BJ (cell line): ENCODE measurements around the gene F2RL2. TPM values are rescaled to one million over a fixed set of nuclear protein-coding genes. Genes with fewer than 3 reads are reported as not detected.

ENCODE experiments used
- CTCF ChIA-PET: fragments of 350-600 bp; formaldehyde crosslinking; extraction: SDS; loops from one replicate; lab custom pipeline; 2021; ENCODE audit warnings: antibody characterized with exemption, inconsistent platforms; lab: Yijun Ruan, JAX
- POLR2A ChIA-PET: fragments of 300-600 bp; sonication (Branson Sonifier 250); formaldehyde crosslinking; extraction: SDS; loops from one replicate; lab custom pipeline; 2021; ENCODE audit warnings: antibody characterized with exemption; lab: Charles Lee
- DNase-seq: peaks from one replicate; pipeline ENCODE4 v3.0.0-alpha.2; 2011; ENCODE audit warnings: low read depth
- H3K27me3 ChIP-seq: 2 replicates; pipeline ENCODE4 v1.6.0; 2011; ENCODE audit warnings: low read length; ENCODE audit not compliant: control insufficient read depth, insufficient read depth
- H3K36me3 ChIP-seq: 2 replicates; pipeline ENCODE4 v1.5.1; 2011; ENCODE audit warnings: low read length; ENCODE audit not compliant: control insufficient read depth, insufficient read depth
- H3K4me3 ChIP-seq: 2 replicates; pipeline ENCODE4 v1.5.1; 2011; ENCODE audit warnings: low read depth, mild to moderate bottlenecking, control low read depth, low read length
- polyA plus RNA-seq: library from polyadenylated mRNA; depleted of rRNA; stranded (reverse); fragments of >200 nt; gene quantifications from 2 replicates; pipeline ENCODE4 v1.2.3, GENCODE V29; 2011
- TF ChIP-seq, protein P1 (sequence below): IDR thresholded peaks from 2 replicates; pipeline ENCODE4 v1.5.1; 2011; ENCODE audit warnings: low read depth, mild to moderate bottlenecking, control low read depth, inconsistent platforms, low read length, moderate library complexity; ENCODE audit not compliant: insufficient read depth

F2RL2 gene
- polyA plus RNA-seq, 1 experiment, result 48.8 TPM

DNA sequence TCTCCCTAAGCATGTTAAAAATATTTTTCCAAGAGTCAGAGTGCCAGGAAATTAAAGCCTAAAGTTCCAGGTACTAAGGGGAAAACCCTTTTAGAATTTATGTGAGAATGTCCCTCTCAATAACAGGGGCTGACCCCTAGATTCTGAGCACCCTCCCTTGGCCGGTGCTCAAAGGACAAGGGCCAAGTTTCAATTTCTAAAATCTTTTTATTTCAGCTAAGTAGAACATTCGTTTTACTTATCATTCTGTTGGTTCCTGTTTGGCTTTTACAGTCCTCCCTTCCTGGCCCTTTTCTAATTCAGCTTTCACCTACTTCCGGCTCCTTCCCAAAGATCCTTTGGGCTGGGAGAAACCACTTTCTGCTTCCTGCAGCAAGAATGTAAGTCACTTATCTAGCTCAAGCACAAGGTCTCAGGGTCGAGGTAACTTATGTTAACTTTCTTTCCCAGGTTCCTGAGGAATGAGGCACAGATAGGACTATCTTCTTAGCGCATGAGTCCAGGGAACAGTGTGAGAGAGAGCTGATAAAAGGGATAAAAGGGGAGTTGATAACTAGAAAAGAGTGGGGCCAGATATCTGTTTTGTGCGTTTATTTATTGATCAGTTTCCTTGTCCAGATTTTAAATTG, 34.6 kb upstream of the F2RL2 start:
- DNase-seq, result no peak
- Histone ChIP-seq H3K36me3 (no peaks in the 10 kb centered on the region), H3K4me3 (no peak overlapping the region), H3K27me3 (peaks cover 1% of the 10 kb centered on the region; the same call in 1 of the 2 replicates)
- TF ChIP-seq, protein P1, sequence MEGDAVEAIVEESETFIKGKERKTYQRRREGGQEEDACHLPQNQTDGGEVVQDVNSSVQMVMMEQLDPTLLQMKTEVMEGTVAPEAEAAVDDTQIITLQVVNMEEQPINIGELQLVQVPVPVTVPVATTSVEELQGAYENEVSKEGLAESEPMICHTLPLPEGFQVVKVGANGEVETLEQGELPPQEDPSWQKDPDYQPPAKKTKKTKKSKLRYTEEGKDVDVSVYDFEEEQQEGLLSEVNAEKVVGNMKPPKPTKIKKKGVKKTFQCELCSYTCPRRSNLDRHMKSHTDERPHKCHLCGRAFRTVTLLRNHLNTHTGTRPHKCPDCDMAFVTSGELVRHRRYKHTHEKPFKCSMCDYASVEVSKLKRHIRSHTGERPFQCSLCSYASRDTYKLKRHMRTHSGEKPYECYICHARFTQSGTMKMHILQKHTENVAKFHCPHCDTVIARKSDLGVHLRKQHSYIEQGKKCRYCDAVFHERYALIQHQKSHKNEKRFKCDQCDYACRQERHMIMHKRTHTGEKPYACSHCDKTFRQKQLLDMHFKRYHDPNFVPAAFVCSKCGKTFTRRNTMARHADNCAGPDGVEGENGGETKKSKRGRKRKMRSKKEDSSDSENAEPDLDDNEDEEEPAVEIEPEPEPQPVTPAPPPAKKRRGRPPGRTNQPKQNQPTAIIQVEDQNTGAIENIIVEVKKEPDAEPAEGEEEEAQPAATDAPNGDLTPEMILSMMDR, result no peak
- CTCF ChIA-PET, result interaction anchor here (0.8 to 2.5 kb wide), 5 partner anchors 10 to 117 kb away, joined by 3 to 10 read pairs (median 4); no protein-coding TSS in a partner anchor
- POLR2A ChIA-PET, result no interaction called here

DNA sequence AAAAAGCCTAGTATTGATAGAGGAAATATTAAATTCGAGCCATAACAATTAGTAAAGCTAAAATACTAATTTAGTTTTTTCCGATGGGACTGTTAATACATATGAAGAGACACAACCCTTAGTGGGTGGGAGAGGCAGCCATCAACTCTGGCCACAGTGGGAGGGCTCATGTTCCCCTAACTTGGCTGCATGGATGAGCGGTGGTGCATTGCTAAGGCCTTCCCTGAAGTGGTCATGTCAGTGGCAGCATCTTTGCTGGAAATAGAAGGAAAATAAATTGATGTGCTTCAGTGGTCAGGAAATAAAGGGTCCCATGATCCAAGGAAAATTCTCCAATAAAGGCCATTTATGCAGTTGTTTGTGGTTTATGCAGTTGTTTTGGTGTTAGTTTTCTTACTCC, 33.9 kb upstream of the F2RL2 start:
- ChIA-PET POLR2A (no interaction called here), CTCF (interaction anchor here (1.0 to 1.5 kb wide), 3 partner anchors 10 to 45 kb away, joined by 3 to 4 read pairs (median 4); no protein-coding TSS in a partner anchor)
- TF ChIP-seq, protein P1, result no peak
- DNase-seq, result no peak
- Histone ChIP-seq H3K36me3 (no peaks in the 10 kb centered on the region), H3K27me3 (peaks cover 1% of the 10 kb centered on the region; the same call in 1 of the 2 replicates), H3K4me3 (no peak overlapping the region)

DNA sequence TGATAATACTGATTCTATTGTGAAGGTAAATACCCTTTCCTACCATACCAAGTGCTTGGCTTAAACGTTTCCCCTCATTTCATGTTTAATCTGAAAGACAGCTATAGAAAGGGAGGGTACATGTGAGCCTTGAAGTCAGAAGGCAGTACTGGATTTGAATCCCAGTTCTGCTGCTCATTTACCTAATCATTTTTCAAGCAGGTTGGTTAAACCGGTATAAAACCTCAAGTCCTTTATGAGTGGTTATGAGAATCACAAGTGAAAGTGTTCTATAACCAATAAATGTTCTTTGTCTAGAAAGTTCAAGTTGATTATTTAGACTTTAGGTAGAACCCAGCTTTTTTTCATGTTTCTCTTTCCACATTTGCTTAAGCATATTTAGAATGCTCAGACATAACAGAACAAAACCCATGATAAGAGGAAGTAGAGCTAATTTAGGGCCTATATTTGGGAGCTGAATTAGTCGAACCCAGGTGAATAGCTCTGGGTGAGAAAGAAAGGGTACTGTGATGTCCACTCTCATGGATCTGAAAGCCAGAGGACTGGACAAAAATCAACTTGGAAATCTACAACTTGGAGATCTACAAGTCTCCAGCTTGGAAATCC, 29.7 kb upstream of the F2RL2 start:
- TF ChIP-seq, protein P1, result no peak
- no peaks in the 10 kb centered on the region for H3K36me3 ChIP-seq
- POLR2A ChIA-PET, result no interaction called here
- H3K27me3 ChIP-seq, result no peaks in the 10 kb centered on the region
- DNase-seq, result no peak
- no peak overlapping the region for H3K4me3 ChIP-seq
- CTCF ChIA-PET, result interaction anchor here (0.8 to 2.5 kb wide), 5 partner anchors 10 to 122 kb away, joined by 3 to 13 read pairs (median 5); no protein-coding TSS in a partner anchor

DNA sequence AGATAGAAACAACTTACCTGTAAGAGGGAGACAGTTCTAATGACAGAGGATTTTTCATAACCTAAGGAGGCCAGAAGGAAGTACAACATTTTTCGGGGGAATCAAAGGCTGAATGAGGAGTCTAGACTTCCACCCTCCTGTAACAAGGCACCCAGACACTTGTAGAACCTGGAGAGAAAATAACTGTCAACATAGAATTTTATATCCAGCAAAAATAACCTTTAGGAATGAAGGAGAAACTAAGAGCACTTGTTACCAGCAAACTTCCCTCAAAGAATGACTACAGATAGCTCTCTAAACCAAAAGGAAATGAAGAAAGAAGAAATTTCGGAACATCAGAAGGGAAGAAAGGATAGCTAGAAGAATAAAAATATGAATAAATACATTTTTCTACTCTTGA, 25.9 kb upstream of the F2RL2 start:
- DNase-seq, result no peak
- TF ChIP-seq, protein P1, result no peak
- H3K36me3 ChIP-seq, result no peaks in the 10 kb centered on the region
- CTCF ChIA-PET, result interaction anchor here (2.1 kb wide), 1 partner anchor 125 kb away, joined by 13 read pairs; no protein-coding TSS in a partner anchor
- H3K4me3 ChIP-seq, result no peak overlapping the region
- POLR2A ChIA-PET, result no interaction called here
- no peaks in the 10 kb centered on the region for H3K27me3 ChIP-seq

DNA sequence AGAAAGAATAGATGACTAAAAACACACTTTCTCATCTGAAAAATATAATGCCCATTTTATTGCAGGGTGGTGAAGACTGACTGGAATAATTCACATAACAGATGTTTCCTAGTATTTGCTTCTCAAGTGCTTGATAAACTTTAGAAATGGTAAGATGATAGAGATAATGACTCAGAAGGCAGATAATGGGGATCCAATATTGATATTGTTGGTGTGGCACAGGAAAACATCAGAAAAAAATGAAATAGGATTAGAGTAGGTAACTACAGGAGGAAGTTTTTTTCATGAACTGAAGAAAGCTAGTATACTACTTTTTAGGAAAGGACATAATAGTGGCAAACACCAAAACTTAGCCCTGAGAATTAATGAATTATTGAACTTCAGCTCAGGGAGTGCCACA, 20.2 kb upstream of the F2RL2 start:
- Histone ChIP-seq H3K27me3 (no peaks in the 10 kb centered on the region), H3K36me3 (no peaks in the 10 kb centered on the region), H3K4me3 (no peak overlapping the region)
- ChIA-PET POLR2A (no interaction called here), CTCF (interaction anchor here (0.8 to 4.8 kb wide), 8 partner anchors 9 to 147 kb away, joined by 3 to 93 read pairs (median 6); no protein-coding TSS in a partner anchor)
- DNase-seq, result no peak
- TF ChIP-seq, protein P1, result no peak
